NCI-H510A treated with DMSO at 0.1 percent for 48 hours (cell line): ENCODE data around the gene BLOC1S6.
A peak's percentile ranks its signal among the peaks of the same experiment; 100 is the strongest.

Source experiments
- DNase-seq: peaks from one replicate; lab custom pipeline; 2025; lab: John Stamatoyannopoulos, UW

BLOC1S6 gene

GRCh38 chr15:45588219-45588875, 1.2 kb downstream of the BLOC1S6 start:
- DNase-seq: no peak

GRCh38 chr15:45589256-45589655, 2.1 kb downstream of the BLOC1S6 start:
- DNase-seq: no peak

GRCh38 chr15:45594319-45594718, 7.1 kb downstream of the BLOC1S6 start:
- no peak for DNase-seq

GRCh38 chr15:45594835-45595530, 7.8 kb downstream of the BLOC1S6 start:
- DNase-seq: no peak

- DNase-seq: no peak
Measured at GRCh38 chr15:45603881-45604280, 16.7 kb downstream of the BLOC1S6 start.

- no peak for DNase-seq
Measured at GRCh38 chr15:45604326-45604725, 17.1 kb downstream of the BLOC1S6 start.

GRCh38 chr15:45606413-45606812, 19.2 kb downstream of the BLOC1S6 start:
- no peak for DNase-seq

- DNase-seq: no peak
Measured at GRCh38 chr15:45606841-45607240, 19.7 kb downstream of the BLOC1S6 start.

- DNase-seq: no peak
Measured at GRCh38 chr15:45611305-45611704, 24.1 kb downstream of the BLOC1S6 start.

GRCh38 chr15:45612790-45613415, 25.7 kb downstream of the BLOC1S6 start:
- DNase-seq: no peak

- DNase-seq: no peak
Measured at GRCh38 chr15:45616901-45617323, 29.7 kb downstream of the BLOC1S6 start.

- DNase-seq: no peak
Measured at GRCh38 chr15:45618813-45619212, 31.6 kb downstream of the BLOC1S6 start.

GRCh38 chr15:45628136-45628535, 41.0 kb downstream of the BLOC1S6 start:
- DNase-seq: no peak

- no peak for DNase-seq
Measured at GRCh38 chr15:45630917-45631691, 43.9 kb downstream of the BLOC1S6 start.

- DNase-seq: no peak
Measured at GRCh38 chr15:45631776-45632175, 44.6 kb downstream of the BLOC1S6 start.

GRCh38 chr15:45634432-45635190, 47.4 kb downstream of the BLOC1S6 start, which contains the start of gene SQOR:
SQOR (plus strand) TSS chr15:45635029; CDS start chr15:45658924, 23,895 bp downstream.
- DNase-seq: peak; percentile 57

- no peak for DNase-seq
Measured at GRCh38 chr15:45635191-45635638, 48.0 kb downstream of the BLOC1S6 start.

GRCh38 chr15:45635763-45636292, 48.6 kb downstream of the BLOC1S6 start:
- DNase-seq: no peak

- no peak for DNase-seq
Measured at GRCh38 chr15:45637141-45637540, 50.0 kb downstream of the BLOC1S6 start.

GRCh38 chr15:45637552-45638033, 50.4 kb downstream of the BLOC1S6 start:
- no peak for DNase-seq

- no peak for DNase-seq
Measured at GRCh38 chr15:45640616-45641015, 53.4 kb downstream of the BLOC1S6 start.
